NK-92 (cell line): Measurements from ENCODE around the gene EDDM13.
"Not testable (repeated sequence)": the region's sequence is repeated elsewhere in the genome, so short reads cannot be mapped to it uniquely, and the experiment has no call there.

Experiments
- DNase-seq: peaks from one replicate; lab custom pipeline; 2025; ENCODE audit not compliant: unreplicated experiment; lab: John Stamatoyannopoulos, UW

The EDDM13 gene, protein sequence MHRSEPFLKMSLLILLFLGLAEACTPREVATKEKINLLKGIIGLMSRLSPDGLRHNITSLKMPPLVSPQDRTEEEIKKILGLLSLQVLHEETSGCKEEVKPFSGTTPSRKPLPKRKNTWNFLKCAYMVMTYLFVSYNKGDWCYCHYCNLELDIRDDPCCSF

DNA sequence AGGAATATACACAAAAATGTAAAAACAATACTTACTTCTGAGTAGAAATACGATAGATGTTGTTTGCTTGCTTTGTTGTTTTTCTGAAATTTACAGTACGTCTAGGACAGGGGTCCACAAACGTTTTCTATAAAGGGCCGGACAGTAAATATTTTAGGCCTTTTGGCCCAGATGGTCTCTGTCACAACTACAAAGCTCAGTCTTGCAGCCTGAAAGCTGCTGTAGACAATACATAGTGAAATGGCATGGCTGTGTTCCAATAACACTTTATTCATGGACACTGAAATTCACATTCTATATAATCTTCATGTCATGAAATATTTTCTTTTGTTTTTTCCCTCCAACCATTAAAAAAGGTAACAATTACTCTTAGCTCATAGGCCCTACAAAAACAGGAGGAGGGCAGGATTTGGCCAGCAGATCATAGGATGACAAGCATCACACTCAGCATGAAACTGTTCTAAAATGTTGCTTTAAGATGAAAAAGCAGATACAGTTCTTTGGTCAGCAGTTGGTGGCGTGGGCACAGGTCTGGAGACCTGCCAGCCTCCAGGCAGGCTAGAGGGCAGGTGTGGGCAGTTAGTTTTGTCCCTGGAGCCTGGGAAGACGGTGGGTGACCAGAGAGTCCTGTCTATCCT, at the start of gene EDDM13:
Gene EDDM13 (plus strand): TSS at position 588 of the 638 bp plus-strand sequence. CDS start 87 bp downstream, outside the sequence.
- DNase-seq = no peak

- no peak for DNase-seq
Observed at GRCh38 chr19:56222901-56223300, 49.6 kb upstream of the EDDM13 start.

GRCh38 chr19:56223481-56223880, 49.1 kb upstream of the EDDM13 start:
- no peak for DNase-seq

GRCh38 chr19:56245121-56245740, 27.3 kb upstream of the EDDM13 start:
- DNase-seq = no peak

DNA sequence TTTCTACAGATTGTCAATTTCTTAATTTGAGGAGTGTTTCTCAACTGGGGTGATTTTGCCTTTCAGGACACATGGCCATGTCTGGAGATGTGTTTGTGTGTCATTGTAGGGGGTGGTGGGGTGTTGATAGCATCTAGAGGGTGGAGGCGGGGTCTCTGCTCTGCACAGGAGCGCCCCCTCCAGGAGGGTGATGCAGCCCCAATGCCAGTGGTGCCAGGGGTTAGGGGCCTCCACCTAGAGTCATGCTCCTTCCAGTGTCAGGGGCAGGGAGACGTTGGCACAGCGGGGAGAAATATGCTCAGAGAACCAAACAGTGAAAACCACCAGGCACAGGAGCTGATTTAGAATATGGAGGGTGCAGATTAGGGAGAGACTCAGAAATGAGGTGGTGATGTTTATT, 26.8 kb upstream of the EDDM13 start:
- DNase-seq = not testable (repeated sequence)

DNA sequence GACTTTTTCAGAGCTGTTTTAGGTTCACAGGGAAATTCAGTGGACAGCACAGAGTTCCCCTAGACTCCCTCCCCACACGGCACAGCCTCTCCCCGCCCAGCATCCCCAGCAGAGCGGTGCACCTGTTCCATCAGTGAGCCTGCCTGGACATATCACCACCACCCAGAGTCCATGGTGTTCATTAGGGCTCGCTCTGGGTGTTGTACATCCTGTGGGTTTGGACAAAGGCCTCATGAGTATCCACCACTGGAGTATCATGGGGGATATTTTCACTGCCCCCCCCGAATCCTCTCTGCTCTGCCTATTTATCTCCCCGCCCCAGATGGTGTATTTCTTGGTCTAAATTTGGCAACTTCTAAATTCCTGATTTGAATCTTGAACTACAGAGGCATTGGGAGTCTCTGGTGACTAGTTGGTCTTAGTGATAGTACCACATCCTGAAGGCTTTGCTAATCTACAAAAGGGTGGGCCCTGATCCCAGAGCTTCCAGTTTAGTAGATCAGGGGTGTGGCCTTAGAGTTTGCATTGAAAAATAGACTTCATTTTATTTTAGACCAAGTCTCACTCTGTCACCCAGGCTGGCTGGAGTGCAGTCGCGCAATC, 23.7 kb upstream of the EDDM13 start:
- not testable (repeated sequence) for DNase-seq

GRCh38 chr19:56252699-56253422, 19.7 kb upstream of the EDDM13 start:
- no peak for DNase-seq

GRCh38 chr19:56253737-56254136, 18.8 kb upstream of the EDDM13 start:
- no peak for DNase-seq

GRCh38 chr19:56258272-56258671, 14.3 kb upstream of the EDDM13 start:
- DNase-seq = no peak

GRCh38 chr19:56261145-56261544, 11.4 kb upstream of the EDDM13 start:
- no peak for DNase-seq

DNA sequence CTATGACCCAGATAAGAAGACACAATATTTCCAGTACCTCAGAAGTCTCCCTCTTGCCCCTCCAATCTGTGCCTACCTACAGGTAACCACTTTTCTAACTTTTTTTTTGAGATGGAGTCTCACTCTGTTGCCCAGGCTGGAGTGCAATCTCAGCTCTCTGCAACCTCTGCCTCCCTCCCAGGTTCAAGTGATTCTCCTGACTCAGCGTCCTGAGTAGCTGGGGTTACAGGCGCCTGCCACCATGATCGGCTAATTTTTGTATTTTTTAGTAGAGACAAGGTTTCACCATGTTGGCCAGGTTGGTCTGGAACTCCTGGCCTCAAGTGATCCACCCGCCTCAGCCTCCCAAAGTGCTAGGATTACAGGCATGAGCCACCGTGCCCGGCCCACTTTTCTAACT, 10.6 kb upstream of the EDDM13 start:
- DNase-seq = not testable (repeated sequence)

GRCh38 chr19:56263319-56263718, 9.2 kb upstream of the EDDM13 start:
- no peak for DNase-seq

- DNase-seq = no peak
Observed at GRCh38 chr19:56266051-56266450, 6.5 kb upstream of the EDDM13 start.

GRCh38 chr19:56269348-56269747, 3.2 kb upstream of the EDDM13 start:
- no peak for DNase-seq

DNA sequence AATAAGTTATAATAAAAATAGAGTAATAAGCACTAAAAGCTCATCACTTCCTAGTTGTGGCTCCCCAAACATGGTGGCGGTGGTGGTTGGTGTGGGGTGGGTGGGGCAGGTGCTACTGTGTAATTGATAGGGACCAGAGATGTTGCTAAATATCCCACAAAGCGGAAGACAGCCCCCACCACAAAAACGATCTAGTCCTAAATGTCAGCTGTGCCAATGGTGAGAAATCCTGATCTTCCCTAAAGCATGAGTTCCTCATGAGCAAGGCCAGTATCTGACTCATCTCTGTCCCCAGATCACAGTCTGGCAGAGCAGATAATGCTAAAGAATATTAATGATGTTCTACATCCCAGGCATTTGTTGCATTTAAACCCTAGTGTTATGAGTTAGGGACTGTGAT, 1.9 kb upstream of the EDDM13 start:
- no peak for DNase-seq

DNA sequence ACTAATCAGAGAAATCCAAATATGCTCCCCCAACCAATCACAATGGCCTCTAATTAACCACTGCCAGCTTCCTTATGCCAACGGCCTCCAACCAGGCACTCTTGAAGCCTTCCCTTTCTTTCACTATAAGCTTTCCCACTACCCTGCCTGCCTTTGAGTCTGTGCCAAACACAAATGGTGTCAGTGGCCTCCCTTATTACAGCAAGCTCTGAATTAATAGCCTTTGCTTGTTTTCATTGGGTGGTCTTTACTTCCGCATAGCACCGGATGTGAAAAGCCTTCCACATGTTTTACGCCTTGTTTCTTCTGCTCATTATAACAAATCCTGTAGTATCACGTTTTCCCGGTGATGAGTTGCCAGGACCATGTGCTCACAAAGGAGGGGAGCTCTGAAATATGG, 1.4 kb upstream of the EDDM13 start:
- DNase-seq = no peak

DNA sequence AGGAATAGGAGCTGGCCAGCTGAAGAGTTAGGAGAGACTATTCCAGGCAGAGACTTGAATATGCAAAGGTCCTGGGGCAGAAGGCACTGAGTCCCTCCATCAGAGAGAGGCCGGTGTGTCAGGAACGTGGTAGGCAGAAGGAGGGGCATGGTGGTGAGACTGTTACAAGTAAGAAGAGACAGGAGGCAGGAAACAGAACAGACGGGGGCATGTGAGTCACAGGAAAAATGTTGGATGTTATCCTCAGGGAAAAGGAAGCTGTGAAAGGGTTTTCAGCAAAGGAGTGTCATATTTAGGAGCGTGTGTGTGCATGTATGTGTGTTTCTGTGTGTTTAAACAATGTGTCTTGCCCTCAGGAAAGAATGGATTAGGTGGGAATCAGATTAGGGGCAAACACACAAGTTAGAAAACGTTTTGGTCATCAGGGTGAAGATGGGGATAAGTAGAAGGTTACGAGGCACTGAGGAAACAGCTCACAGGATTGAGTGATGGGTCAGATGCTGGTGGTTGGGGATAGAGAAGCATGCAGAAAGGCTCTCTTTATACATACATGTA, 1.1 kb downstream of the EDDM13 start:
- no peak for DNase-seq

- DNase-seq = no peak
Observed at GRCh38 chr19:56282809-56283208, 10.3 kb downstream of the EDDM13 start.

DNA sequence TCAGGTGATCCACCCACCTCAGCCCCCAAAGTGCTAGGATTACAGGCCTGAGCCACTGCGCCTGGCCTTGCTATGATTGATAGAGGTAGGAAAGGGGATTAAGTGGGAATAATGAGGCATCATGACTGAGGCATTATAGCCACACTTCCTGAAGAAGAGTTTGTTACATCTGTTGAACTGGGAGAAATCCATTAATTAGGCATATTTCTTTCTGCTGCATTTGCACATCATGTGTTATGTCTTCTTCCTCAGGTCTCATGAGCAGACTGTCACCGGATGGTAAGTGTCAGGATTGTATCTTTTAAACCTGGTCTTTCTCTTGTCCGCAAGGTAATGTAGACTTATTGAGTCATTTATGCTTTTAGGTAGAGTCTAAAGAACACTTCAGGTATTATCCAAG, 12.2 kb downstream of the EDDM13 start:
- DNase-seq = no peak

DNA sequence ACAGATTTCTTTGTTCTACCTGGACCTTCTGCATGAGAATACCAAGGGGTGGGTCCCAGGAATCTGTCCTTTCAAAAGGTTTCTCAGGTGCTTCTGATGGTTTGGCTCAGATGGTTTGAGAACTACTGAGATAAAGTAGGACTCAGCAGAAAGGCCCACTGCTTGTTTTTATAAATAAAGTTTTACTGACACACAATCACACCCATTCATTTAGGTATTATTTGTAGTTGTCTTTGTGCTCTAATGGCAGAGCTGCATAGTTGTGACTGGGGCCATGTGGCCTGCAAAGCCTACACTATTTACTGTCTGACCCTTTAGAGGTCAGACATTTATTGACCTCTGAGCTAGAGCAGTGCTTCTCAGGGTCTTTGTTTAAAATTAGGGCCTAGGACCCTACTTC, 17.6 kb downstream of the EDDM13 start:
- DNase-seq = no peak

DNA sequence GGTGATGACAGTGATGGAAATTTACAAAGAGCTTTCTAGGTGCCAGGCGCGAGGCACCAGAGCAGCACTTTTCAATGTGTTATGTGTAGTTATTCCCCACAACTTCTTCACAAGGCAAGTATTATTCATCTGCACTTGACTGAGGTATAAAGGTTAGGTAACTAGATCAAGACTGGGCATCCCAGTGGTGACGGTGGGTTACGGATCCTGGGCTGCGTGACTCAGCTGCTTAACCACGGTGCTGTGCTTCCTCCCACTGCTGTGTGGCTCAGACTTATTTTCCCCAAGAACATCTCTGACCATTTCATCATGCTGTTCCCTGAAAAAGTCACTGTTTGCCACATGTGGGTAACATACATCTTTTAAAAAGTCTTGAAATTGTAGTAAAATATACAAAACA, 19.3 kb downstream of the EDDM13 start:
- DNase-seq = no peak
